Bronchial epithelial cell (primary cell): Measurements from ENCODE around the gene ZNF473. TPM values are rescaled to one million over a fixed set of nuclear protein-coding genes. Genes with fewer than 3 reads are reported as not detected.

Source experiments
- DNase-seq: peaks from one replicate; pipeline ENCODE4 v3.0.0-alpha.2; 2010; ENCODE audit warnings: low read depth
- FAIRE-seq: peaks from 2 replicates; lab custom pipeline; 2011; peaks lifted over from hg19 to GRCh38; lab: Jason Lieb, UNC
- H3K27me3 ChIP-seq: 2 replicates; pipeline ENCODE4 v1.5.1; 2011; ENCODE audit warnings: low read length; ENCODE audit not compliant: control insufficient read depth, insufficient read depth
- H3K36me3 ChIP-seq: 2 replicates; pipeline ENCODE4 v1.5.1; 2011; ENCODE audit warnings: low read length; ENCODE audit not compliant: control insufficient read depth, insufficient read depth
- H3K4me3 ChIP-seq: 2 replicates; pipeline ENCODE4 v1.5.1; 2011; ENCODE audit warnings: mild to moderate bottlenecking, low read depth, low read length, control low read depth
- CTCF ChIP-seq: IDR thresholded peaks from 2 replicates; pipeline ENCODE4 v1.5.1; 2011; ENCODE audit warnings: mild to moderate bottlenecking, moderate library complexity, low read length, control low read depth, inconsistent platforms; ENCODE audit not compliant: insufficient read depth, severe bottlenecking
- total RNA-seq: library from RNA; depleted of rRNA; stranded (reverse); fragments of >200 nt; gene quantifications from 2 replicates; pipeline ENCODE4 v1.2.1, GENCODE V29; 2014

ZNF473 gene
- total RNA-seq, 1 donor from 2014 or later = 13.7 TPM

GRCh38 chr19:50016225-50016807 is 9.5 kb upstream of the ZNF473 start:
- FAIRE-seq (no peak), DNase-seq (no peak)
- H3K4me3 ChIP-seq = no peak overlapping the region
- H3K27me3 ChIP-seq = no peaks in the 10 kb centered on the region
- peaks cover 18% of the 10 kb centered on the region for H3K36me3 ChIP-seq
- TF ChIP-seq CTCF = no peak

GRCh38 chr19:50020481-50020880 is 5.3 kb upstream of the ZNF473 start:
- H3K36me3 ChIP-seq = peaks cover 11% of the 10 kb centered on the region
- H3K27me3 ChIP-seq = no peaks in the 10 kb centered on the region

GRCh38 chr19:50022823-50023222 is 3.0 kb upstream of the ZNF473 start:
- Histone ChIP-seq H3K36me3 (peaks cover 6% of the 10 kb centered on the region), H3K27me3 (no peaks in the 10 kb centered on the region), H3K4me3 (no peak overlapping the region)
- no peak for TF ChIP-seq CTCF
- no peak for FAIRE-seq
- DNase-seq = no peak

More at GRCh38 chr19:50020481-50020880, 5.3 kb upstream of the ZNF473 start:
- DNase-seq (no peak), FAIRE-seq (no peak)
- no peak overlapping the region for H3K4me3 ChIP-seq
- TF ChIP-seq CTCF = no peak

GRCh38 chr19:50024719-50025021 is 1.1 kb upstream of the ZNF473 start:
- no peak for DNase-seq
- H3K27me3 ChIP-seq = no peaks in the 10 kb centered on the region
- no peaks in the 10 kb centered on the region for H3K36me3 ChIP-seq
- FAIRE-seq = no peak
- no peak for TF ChIP-seq CTCF
- H3K4me3 ChIP-seq = peak overlapping the region; percentile 79

- Histone ChIP-seq H3K27me3 (no peaks in the 10 kb centered on the region), H3K36me3 (no peaks in the 10 kb centered on the region), H3K4me3 (peak within 1 kb of the TSS; percentile 92)
- FAIRE-seq (peak; percentile 52), DNase-seq (peak; percentile 99)
- TF ChIP-seq CTCF = peak; percentile 9
These were observed 597 bp upstream of the ZNF473 start, which contains the start of gene VRK3 for GRCh38 chr19:50025022-50025793. Gene VRK3, minus strand, starts transcription at chr19:50025372. Its CDS starts 9,210 bp downstream, at chr19:50016162.
